Activated gamma-delta T cell treated with Interleukin-2 at 50 U/mL for 16 hours (primary cell): ENCODE data around the gene EVI5L.
"Not testable (repeated sequence)": the region's sequence is repeated elsewhere in the genome, so short reads cannot be mapped to it uniquely, and the experiment has no call there.

Source experiments
- DNase-seq: peaks from one replicate; pipeline ENCODE4 v3.0.0-alpha.2; 2020

The EVI5L gene

GRCh38 chr19:7848779-7849457, 18.9 kb downstream of the EVI5L start:
- no peak for DNase-seq

- no peak for DNase-seq
Measured at GRCh38 chr19:7849631-7849999, 19.6 kb downstream of the EVI5L start.

GRCh38 chr19:7850000-7850813, 20.2 kb downstream of the EVI5L start:
- DNase-seq: no peak

- DNase-seq: no peak
Measured at GRCh38 chr19:7850945-7851622, 21.1 kb downstream of the EVI5L start.

GRCh38 chr19:7851623-7852500, 21.8 kb downstream of the EVI5L start:
- DNase-seq: no peak

GRCh38 chr19:7852851-7853769, 23.1 kb downstream of the EVI5L start:
- peak; percentile 65 for DNase-seq

- no peak for DNase-seq
Measured at GRCh38 chr19:7853770-7854128, 23.7 kb downstream of the EVI5L start.

- no peak for DNase-seq
Measured at GRCh38 chr19:7855426-7856108, 25.5 kb downstream of the EVI5L start.

- DNase-seq: no peak
Measured at GRCh38 chr19:7856109-7856591, 26.1 kb downstream of the EVI5L start.

- DNase-seq: no peak
Measured at GRCh38 chr19:7856679-7857663, 27.0 kb downstream of the EVI5L start.

GRCh38 chr19:7857727-7858108, 27.7 kb downstream of the EVI5L start:
- DNase-seq: no peak

GRCh38 chr19:7858109-7858770, 28.2 kb downstream of the EVI5L start:
- DNase-seq: no peak

GRCh38 chr19:7859087-7859486, 29.1 kb downstream of the EVI5L start:
- not testable (repeated sequence) for DNase-seq

- DNase-seq: no peak
Measured at GRCh38 chr19:7859831-7860713, 30.1 kb downstream of the EVI5L start.

- DNase-seq: no peak
Measured at GRCh38 chr19:7860714-7861618, 30.9 kb downstream of the EVI5L start.

- DNase-seq: no peak
Measured at GRCh38 chr19:7861619-7862412, 31.8 kb downstream of the EVI5L start.
